HG02938 (cell line): ENCODE measurements around the gene COL1A1.

Experiments
- ATAC-seq: cut with Tn5 transposase; IDR thresholded peaks from one replicate; pipeline ENCODE4 v1.9.1; 2021; ENCODE audit warnings: mild to moderate bottlenecking, moderate library complexity; ENCODE audit not compliant: unreplicated experiment

COL1A1 gene

DNA sequence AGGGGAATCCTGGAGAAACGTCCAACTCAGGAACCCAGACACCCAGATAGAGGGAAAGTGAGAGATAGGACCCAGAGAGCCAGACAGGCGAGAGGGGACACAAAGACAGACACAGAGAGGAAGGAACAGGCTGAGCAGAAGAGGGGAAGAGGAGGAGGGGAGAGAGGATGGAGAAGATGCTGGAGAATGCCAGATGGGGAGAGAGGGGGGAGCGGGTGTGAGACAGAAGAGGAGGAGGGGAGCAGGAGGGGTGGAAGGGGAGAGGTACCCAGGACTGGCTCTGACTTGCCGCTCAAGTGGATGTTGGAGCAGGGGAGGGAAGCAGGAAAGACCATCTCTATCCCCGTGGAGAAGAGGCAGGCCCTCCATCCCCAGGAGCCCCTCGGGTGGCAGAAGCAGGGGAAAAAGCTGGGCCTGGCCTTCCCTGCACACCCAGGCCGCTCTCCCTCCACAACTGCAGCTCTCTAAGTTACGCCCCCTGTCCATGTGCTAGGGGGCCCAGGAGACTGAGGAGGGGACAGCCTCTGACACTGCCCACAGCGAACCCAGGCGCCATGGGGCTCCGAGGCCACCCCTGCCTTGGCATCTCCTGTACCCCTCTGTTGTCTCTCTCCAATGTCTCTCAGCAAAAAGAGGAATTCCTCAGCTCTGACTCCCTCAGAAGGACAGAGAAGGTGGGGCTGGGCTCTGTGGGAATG lies 55.8 kb downstream of the COL1A1 start:
- ATAC-seq = no peak

DNA sequence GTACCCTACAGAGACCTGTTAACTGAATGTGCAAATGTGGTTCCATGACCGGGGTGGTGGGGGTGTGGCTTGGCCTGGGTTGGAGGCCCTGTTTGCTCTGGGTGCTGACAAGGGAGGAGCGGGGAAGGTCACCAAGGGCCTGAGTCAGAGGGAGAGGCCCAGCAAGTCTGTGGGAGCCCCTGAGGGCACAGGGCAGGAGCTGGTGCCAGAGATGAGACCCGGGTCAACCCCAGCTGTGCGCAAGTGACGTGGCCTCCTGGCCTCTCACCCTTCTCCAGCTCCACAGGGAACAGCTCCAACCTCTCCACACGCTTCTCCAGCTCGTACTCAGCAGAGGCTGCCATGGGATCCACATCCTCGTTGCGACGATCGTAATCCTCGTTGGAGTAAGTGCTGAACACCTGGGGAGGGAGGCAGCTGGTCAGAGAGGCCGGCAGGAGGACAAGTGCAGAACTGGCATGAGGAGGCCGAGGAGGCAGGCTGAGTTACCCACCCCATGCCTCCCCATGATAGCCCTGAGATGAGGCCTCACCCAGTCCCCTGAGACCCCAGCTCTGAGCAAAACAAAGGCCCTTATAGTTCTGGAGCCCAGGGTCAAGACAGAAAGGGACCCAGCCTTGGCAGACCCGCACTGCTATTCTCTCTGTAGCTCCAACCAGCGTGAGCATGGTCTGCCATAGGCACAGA lies 56.4 kb downstream of the COL1A1 start:
- no peak for ATAC-seq

DNA sequence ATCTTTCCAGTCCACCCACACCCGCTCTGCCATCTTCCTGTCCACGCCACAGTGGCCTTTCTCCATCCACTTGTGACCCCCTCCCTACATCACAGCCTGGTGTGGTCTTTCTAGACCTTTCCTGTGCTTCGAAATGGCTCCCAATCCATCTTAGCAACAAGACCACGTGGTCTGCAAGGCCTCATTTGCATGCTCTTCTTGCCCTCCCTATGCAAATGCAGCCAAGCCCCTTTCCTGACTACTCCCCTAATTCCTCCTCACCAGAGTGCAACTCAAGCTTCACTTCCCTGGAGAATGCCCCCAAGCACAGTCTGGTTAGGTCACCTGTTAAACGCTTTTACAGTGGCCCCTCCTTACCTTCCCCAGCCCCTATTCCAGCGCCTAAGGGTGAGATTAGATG lies 57.1 kb downstream of the COL1A1 start:
- ATAC-seq = no peak

DNA sequence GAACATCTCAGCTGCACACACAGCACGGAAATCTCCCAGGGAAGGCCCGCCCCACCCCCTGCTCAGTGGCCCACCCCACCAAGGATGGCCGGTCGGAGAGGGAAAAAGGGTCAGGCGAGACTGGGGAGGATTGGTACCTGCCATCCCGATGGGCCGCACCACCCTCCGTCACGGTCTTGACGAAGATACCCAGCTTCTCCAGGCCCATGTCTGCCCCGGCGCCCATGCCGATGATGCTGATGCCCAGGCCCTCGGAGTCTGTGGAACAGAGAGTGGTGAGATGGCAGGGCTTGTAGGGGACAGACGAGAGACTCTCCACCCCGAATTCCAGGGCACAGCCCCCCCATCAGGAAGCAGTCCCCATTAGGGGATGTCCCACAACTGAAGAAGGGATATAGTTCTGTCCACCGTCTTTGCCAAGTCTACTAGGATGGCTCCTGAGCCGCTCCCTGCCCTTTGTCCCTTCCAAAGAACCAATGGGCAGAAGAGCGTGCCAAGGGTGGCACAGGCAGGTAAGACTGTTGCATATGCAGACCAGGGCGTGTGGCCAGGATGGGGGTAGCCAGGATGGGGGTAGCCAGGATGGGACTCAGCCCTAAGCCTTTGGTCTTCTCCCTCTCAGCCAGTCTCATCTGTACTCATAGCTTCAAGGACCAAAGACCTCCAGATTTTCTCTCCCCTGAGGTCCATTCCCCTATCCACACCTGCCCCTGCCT lies 57.8 kb downstream of the COL1A1 start:
- ATAC-seq = no peak

DNA sequence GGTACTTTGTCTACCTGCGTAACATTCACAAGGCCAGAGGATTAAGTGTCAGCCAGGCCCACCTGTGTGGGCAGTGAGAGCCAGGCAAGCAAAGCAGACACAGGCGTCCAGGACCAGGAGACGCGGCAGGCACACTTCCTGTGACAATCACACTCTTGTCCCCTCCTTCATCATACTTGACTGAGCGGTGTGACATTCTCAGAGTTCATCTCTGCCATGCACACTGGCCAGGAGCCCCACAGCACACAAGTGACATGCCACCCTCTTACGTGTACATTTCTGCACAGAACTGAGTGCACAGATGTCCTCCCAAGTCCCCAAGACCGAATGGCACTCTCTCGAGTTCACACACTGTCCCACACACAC lies 59.7 kb downstream of the COL1A1 start:
- no peak for ATAC-seq

DNA sequence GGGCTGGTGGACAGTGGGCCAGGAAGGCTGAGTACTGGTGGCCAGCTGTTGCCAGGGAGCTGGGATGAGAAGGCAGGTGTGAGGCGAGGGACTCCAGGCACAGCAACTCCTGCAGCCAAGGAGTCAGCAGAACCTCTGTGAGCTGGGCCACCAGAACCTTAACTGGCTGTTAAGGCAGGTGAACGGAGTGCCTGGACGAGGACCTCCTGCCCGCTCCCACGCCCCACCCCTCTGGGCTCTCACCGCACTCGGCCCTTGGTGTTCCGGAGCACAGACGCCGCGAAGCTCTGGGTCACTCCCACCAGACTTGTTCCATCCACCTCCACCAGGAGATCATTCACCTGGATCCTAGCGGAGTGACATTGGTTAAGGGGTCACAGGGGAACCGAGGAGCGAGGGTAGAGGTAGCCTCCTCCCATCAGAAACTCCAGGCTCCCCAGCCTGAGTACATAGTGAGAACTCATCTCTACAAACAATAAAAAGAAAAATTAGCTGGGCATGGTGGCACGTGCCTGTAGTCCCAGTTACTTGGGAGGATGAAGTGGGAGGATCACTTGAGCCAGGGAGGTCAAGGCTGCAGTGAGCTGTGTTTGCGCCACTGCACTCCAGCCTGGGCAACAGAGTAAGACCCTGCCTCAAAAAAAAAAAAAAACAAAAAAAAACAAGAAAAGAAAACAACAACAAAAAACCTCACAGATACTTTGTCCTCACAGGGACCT lies 60.2 kb downstream of the COL1A1 start:
- no peak for ATAC-seq

DNA sequence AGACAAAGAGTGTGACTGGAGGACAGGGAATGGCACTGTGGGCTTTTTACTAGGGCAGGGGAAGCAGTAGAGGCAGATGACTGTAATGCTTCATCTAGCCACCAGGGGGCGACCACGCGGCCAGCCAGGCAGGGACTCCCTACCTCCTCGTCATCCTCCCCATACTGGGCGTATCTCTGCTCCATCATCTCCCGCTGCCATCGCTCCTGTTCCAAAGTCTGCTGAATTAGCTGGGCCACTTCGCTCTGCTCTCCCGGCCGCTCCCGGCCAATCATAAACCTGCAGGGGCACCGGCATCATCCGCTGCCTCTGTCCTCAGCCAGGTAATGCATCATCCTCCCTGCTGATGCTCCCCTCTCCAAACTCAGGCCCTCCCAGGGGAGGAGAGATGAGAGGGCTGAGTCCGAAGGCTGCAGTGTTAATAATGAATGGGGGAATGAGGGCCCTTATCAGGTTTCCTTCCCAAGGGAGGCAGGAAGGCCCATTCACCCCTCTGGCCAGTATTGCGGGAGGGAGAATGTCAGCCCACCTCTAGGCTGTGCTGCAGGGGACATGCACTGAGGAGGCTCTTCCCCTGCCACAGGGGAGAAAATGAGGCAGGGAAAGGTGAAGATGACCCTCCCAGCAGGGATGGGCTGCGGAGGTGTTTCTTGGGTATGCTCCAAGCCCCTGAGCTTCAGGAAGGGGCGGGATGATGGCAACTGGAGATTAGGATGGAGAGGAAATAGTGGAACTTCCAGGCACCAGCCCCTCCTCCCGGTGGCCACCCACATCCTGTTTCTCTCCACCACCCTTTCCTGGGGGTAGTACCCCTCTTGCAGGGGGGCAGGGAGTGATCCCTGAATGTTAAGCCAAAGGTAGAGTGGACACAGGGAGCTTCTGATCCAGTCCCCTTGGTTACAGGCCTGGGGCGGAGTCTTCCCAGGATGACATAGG lies 61.2 kb downstream of the COL1A1 start:
- ATAC-seq = peak; percentile 60

DNA sequence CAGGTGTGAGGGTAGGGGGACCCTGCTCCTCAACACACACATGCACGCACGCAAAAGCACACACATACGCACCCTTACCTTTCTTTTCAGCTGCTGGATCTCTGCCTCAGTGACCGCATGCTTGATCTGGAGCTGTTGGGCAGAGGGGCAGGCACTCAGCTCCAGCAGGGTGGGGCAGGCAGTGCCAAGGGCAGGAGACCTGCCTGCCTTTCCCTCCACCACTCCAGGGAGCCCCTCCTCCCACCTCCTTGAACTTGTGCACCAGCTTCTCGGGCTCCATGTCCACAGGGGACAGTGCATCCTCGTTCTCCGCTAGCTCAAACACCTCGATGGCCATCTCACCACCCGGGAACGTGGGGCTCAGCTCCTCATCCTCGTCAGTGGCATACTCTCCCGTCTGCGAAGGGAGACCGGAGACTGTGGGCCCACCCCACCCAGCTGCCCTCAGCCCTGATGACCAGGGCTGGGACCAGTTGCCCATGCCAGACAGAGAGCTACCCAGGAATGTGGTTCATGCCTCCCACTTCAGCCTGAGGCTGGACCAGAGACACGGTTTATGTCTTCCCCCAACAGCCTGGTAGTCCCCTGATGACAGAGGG lies 62.1 kb downstream of the COL1A1 start:
- no peak for ATAC-seq

DNA sequence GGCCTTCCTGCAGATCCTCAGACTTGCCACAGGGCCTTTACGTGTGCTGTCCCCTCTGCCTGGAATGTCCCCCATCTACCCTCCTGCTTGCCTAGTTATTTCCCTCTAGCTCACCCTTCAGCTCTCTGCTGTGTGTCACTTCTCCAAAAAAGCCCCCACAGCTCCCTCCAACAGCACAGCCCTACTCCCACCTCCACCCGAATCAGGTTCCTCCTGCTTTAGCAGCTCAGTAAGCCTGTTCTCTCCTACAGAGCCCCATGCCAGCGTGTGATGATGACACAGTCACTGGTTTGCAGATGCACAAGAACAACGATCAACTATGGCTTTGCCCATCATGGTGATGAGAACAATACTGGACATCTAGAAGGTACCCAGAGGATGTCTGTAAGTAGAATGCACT lies 64.4 kb downstream of the COL1A1 start:
- no peak for ATAC-seq

DNA sequence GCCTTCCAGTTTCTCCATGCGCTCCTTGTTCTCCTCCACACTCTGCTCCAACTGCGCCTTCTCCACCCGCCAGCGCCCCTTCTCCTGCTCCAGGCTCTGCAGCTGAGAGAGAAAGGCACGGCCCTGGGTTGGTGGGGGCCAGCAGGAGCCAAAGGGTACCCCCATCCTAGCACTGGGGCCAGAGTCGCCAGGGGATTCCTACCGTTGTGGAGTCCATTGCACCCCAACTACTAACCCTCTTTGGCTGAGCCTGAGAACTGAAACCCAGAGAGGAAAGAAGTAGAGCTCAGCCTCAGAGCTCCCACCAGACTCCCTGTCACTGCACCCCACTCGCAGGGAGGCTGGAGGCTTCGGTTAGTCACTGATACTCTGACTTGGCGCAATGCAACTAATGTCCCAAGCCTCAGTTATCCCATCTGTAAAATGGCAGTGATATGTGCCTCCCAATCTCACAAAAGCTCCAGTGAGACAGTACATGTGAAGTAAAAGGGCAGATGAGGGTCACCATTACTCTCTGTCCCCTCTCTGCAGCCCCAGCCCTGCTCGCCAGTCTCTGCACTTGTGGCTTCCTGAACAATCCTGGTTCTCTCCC lies 65.2 kb downstream of the COL1A1 start:
- ATAC-seq = no peak

DNA sequence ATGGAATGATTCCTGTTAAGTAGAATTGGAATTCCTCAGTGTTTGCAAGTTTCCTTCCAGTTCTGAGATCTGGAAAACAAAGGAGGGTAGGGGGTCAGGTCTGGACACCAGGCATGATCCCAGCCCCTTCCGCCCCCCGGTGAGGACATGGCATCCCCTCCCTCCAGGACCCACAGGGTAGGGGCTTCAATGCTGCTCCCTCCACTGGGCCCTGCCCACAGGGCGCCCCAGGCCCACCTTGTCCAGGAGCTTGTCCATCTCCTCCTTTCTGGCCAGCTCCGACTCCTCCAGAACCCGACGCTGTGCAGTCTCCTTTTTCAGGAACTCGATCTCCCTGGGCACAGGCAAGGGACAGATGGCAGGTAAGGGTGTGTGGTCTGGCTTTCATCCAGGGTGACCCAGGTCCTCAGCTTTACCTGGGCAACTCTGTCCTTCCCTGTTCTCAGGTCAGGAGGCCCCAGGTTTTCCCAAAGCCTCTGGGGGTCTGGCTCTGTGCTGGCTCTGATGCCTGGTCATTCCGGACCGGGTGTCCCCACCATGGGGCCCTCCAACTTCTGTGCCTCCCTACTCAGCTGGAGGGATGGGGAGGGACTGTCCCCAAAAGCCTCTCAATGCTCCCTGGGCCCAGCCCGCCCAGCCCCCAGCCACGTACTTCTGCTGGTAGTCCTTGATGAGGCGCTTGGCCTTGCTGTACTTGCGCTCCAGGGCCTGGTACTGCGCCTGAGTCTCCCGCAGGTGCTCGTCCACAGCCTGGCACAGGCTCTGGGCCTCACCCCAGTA lies 65.9 kb downstream of the COL1A1 start:
- ATAC-seq = no peak

DNA sequence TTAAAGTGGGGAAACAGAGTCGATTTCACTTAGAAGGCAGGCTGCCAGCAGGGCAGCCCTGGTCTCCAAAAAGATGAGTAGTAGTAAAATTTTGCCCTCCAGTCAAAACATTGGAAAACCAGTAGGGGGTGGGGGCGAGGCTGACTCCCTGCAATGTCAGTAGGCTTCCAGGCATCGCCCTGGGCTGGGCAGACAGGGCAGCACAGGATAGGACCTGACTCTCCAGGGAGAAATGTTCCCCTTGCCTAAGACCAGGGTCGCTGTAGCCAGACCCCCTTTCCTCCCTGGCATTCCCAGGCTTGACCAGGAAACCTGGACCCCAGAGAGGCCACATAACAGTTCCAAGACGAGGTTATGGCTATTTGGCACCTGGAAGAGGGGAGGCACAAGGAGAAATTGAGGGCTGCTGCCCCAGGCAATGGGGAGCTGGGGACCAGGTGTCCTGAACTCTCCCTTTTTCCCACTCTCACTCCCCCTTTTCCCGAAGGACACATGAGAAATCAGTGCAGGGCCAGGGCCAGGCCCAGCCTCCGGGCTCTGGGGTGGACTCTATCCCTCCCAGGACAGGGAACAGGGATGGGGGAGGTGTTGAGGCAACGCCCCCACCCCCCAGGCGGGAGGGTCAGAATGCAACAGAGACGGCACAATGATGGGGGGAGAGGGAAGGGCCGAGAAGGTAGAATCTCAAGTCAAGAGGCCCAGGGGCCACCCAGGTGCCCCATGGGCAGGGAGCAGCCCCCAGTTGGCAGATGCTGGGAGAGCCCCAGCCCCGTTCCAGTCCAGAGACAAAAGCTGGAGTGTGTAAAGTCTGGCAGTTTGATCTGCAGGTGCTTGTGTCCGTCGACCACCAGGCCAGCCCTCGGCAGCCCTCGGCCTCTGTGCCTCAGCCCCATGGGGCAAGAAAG lies 67.0 kb downstream of the COL1A1 start:
- no peak for ATAC-seq

DNA sequence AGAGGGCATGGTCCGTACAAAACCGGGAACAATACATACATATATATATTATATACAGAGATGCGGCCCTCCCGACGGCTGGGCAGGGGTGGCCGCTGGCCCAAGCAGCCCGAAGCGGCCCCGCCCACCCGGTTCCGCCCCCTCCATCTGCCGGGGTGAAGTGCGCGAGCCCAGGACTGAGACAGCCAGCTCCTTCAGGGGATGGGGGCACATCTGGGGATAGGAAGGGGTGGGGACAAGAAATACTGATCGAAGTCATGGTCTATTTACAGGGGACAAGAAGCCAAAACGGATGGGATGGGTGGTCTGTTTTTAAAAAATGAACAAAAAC lies 67.7 kb downstream of the COL1A1 start:
- no peak for ATAC-seq
